ENCODE measurements around the gene NAB1. TPM values are rescaled to one million over a fixed set of nuclear protein-coding genes. Genes with fewer than 3 reads are reported as not detected.

NAB1 gene
- total RNA-seq, 2 experiments from 2014 or later: 21.9 to 28.9 TPM

DNA sequence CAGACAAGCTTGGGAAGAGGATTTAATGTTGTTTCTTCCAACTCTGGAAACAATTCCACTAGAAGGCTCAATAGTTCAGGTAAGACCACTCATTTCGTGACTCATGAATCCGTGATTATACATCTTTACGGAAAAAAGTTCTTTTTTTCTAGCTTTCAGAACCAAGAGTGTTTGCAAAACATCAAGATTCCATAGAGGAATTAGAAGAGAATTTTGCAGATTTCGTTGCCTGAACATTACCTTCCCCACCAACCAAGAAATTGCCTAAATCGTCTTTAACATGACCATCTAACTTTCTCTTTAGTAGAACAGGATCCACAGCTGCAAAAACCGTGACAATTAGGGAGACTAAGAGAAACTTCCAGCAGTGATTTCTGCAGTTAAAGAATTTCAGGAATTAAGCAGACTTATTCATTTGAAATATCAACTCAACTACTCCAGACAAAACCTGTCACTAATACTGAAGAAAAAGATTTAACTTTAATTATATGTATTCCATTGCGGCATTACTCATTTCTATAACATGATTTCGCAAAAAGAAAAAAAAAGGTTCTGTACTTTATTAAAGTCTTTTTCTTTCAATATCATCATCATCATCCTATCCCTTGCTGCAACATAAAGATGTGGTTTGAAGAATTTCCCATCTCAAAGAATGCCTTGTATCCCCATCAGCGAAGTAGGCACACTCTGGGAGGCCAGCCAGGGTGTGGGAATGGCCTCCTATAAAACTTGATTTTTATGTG, 1.9 kb upstream of the NAB1 start:
- Mint-ChIP-seq H3K27me3 (no peaks in the 10 kb centered on the region), H3K27ac (no peak overlapping the region), H3K4me1 (peaks cover 32% of the 10 kb centered on the region), H3K4me3 (peak overlapping the region; percentile 17), H3K9me3 (no peaks in the 10 kb centered on the region), H3K36me3 (ENCODE audit: low read depth) (no peaks in the 10 kb centered on the region)
- no peak for DNase-seq
- ChIA-PET POLR2A (no interaction called here), CTCF (interaction anchor here (0.6 to 1.0 kb wide), 2 partner anchors 33 to 68 kb away, joined by 3 read pairs; no protein-coding TSS in a partner anchor)

GRCh38 chr2:190648289-190649034, 421 bp upstream of the NAB1 start:
- Mint-ChIP-seq H3K27ac (peak overlapping the region; percentile 79), H3K36me3 (ENCODE audit: low read depth) (no peaks in the 10 kb centered on the region), H3K4me3 (peak overlapping the region; percentile 73), H3K9me3 (no peaks in the 10 kb centered on the region), H3K4me1 (peaks cover 33% of the 10 kb centered on the region), H3K27me3 (no peaks in the 10 kb centered on the region)
- ChIA-PET POLR2A (no interaction called here), CTCF (interaction anchor here (0.6 kb wide), 1 partner anchor 210 kb away, joined by 4 read pairs; no protein-coding TSS in a partner anchor)
- peak; percentile 82 for DNase-seq

DNA sequence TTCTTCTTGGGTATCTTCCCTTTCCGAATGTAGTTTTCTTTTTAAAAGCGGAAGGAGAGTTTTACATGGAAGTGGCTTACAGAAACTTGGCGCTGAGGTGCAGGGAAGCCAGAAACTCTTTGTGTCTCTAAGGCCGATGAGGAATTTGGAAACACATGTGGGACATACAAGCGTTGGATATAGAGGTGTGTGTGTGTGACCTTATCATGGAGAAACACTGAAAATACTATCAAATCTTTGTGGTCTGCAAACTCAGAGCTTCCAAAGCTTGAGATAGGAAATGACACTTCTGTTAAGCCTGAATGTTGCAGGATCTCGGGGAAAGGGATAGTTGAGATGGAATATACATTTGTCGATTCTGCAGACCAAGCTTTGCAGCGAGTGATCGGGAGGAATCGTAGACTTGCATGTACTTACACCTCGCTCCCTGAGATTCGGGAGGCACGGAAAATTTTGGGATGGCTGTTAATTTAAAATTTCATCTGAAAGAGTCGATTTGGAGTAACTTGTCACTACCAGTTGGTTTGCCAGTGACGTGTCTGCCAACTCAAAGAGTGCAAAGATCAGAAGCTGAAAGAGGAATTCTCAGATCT, 1.0 kb downstream of the NAB1 start:
- peak overlapping the region; percentile 95 for H3K4me3 Mint-ChIP-seq
- H3K4me1 Mint-ChIP-seq: peaks cover 33% of the 10 kb centered on the region
- no peaks in the 10 kb centered on the region for H3K36me3 Mint-ChIP-seq (ENCODE audit: low read depth)
- peak overlapping the region; percentile 88 for H3K27ac Mint-ChIP-seq
- POLR2A ChIA-PET: no interaction called here
- no peak for DNase-seq
- CTCF ChIA-PET: interaction anchor here (0.6 to 1.7 kb wide), 5 partner anchors 11 to 143 kb away, joined by 3 to 7 read pairs (median 3); no protein-coding TSS in a partner anchor
- no peaks in the 10 kb centered on the region for H3K9me3 Mint-ChIP-seq
- H3K27me3 Mint-ChIP-seq: no peaks in the 10 kb centered on the region

DNA sequence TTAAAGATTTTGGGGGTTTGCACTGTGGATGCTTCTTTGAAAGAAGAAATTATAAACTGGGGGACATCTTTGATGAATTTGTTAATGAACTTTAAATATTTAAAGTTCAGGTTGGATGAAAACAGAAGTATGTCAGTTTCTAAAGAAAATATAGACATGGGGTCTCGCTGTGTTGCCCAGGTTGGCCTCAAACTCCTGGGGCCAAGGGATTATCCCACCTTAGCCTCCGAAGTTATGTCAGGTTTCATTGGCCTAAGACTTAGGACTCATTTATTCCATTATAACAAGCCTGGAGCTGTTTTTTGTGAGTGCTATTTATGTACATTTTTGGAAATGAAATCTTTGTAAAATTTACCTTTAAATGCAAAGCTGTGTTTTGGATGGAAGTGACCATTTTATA, 2.5 kb downstream of the NAB1 start:
- ChIA-PET POLR2A (interaction anchor here (0.6 kb wide), 1 partner anchor 50 kb away, joined by 5 read pairs; no protein-coding TSS in a partner anchor), CTCF (interaction anchor here (1.3 to 6.3 kb wide), 4 partner anchors 13 to 119 kb away, joined by 3 to 27 read pairs (median 4); no protein-coding TSS in a partner anchor)
- Mint-ChIP-seq H3K4me1 (peaks cover 30% of the 10 kb centered on the region), H3K27me3 (no peaks in the 10 kb centered on the region), H3K36me3 (ENCODE audit: low read depth) (no peaks in the 10 kb centered on the region), H3K4me3 (peak overlapping the region; percentile 5), H3K27ac (no peak overlapping the region), H3K9me3 (no peaks in the 10 kb centered on the region)
- DNase-seq: no peak

DNA sequence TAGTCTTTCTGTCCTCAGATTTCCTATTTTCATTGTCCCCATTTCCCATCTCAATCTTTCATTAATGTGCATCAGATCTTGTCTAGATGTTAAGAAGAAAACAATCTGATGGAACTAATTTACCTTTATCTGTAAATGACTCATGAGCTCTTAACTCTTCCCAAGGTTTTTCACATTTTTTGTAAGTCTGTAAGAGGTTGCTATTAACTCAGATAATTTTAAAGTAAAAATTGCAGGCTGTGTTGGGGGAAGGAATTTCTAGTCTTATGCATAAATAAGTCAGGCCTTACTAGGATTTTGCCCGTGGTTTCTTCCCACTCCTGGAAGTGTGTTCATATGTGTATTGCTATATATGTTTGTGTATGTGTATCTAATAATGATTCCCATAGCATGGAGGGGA, 4.3 kb downstream of the NAB1 start:
- CTCF ChIA-PET: interaction anchor here (1.4 to 6.3 kb wide), 3 partner anchors 9 to 14 kb away, joined by 3 to 27 read pairs (median 4); no protein-coding TSS in a partner anchor
- POLR2A ChIA-PET: no interaction called here
- no peaks in the 10 kb centered on the region for H3K27me3 Mint-ChIP-seq
- DNase-seq: no peak
- H3K27ac Mint-ChIP-seq: no peak overlapping the region
- H3K4me3 Mint-ChIP-seq: no peak overlapping the region
- H3K36me3 Mint-ChIP-seq (ENCODE audit: low read depth): peaks cover 3% of the 10 kb centered on the region
- no peaks in the 10 kb centered on the region for H3K9me3 Mint-ChIP-seq
- H3K4me1 Mint-ChIP-seq: peaks cover 29% of the 10 kb centered on the region

GRCh38 chr2:190653931-190654330, 5.0 kb downstream of the NAB1 start:
- no peak for DNase-seq
- H3K4me1 Mint-ChIP-seq: peaks cover 32% of the 10 kb centered on the region

DNA sequence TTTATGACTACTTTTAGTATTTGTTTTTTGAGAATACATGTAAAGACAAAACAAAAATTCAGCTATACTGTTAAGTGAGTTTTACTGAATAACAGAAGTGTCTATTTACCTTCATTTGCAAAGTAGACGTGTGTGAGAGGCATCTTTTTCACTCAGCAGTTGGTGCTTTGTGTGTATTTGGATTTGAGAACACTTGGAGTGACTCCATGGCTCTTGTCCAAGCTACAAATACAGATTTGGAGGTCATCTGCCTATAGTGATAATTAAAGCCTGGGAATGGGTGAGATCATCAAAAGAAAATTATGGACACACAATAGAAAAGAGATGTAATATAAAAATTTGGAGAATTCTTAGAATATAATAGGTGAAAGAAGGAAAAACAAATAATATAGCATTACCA, 6.2 kb downstream of the NAB1 start:
- H3K27me3 Mint-ChIP-seq: no peaks in the 10 kb centered on the region

More at GRCh38 chr2:190653931-190654330, 5.0 kb downstream of the NAB1 start:
- H3K4me3 Mint-ChIP-seq: no peak overlapping the region
- ChIA-PET CTCF (interaction anchor here (2.4 to 6.3 kb wide), 2 partner anchors 11 to 26 kb away, joined by 8 to 27 read pairs; no protein-coding TSS in a partner anchor), POLR2A (no interaction called here)
- peaks cover 7% of the 10 kb centered on the region for H3K36me3 Mint-ChIP-seq (ENCODE audit: low read depth)
- H3K27ac Mint-ChIP-seq: no peak overlapping the region
- H3K9me3 Mint-ChIP-seq: no peaks in the 10 kb centered on the region
- H3K27me3 Mint-ChIP-seq: no peaks in the 10 kb centered on the region

GRCh38 chr2:190655570-190655969, 6.7 kb downstream of the NAB1 start:
- H3K4me1 Mint-ChIP-seq: peaks cover 25% of the 10 kb centered on the region
- no peaks in the 10 kb centered on the region for H3K9me3 Mint-ChIP-seq
- H3K27ac Mint-ChIP-seq: no peak overlapping the region
- POLR2A ChIA-PET: no interaction called here
- no peak for DNase-seq
- H3K4me3 Mint-ChIP-seq: no peak overlapping the region
- peaks cover 15% of the 10 kb centered on the region for H3K36me3 Mint-ChIP-seq (ENCODE audit: low read depth)
- CTCF ChIA-PET: interaction anchor here (1.2 to 6.3 kb wide), 5 partner anchors 9 to 24 kb away, joined by 3 to 27 read pairs (median 4); no protein-coding TSS in a partner anchor
- no peaks in the 10 kb centered on the region for H3K27me3 Mint-ChIP-seq

More for the DNA sequence above, 6.2 kb downstream of the NAB1 start:
- Mint-ChIP-seq H3K27ac (no peak overlapping the region), H3K36me3 (ENCODE audit: low read depth) (peaks cover 13% of the 10 kb centered on the region), H3K9me3 (no peaks in the 10 kb centered on the region), H3K4me1 (peaks cover 27% of the 10 kb centered on the region), H3K4me3 (no peak overlapping the region)
- no peak for DNase-seq
- POLR2A ChIA-PET: no interaction called here
- CTCF ChIA-PET: interaction anchor here (1.2 to 6.3 kb wide), 4 partner anchors 10 to 24 kb away, joined by 3 to 27 read pairs (median 6); no protein-coding TSS in a partner anchor

GRCh38 chr2:190656301-190656700, 7.4 kb downstream of the NAB1 start:
- peaks cover 21% of the 10 kb centered on the region for H3K4me1 Mint-ChIP-seq

GRCh38 chr2:190657474-190658255, 8.8 kb downstream of the NAB1 start:
- H3K27me3 Mint-ChIP-seq: no peaks in the 10 kb centered on the region
- no peak overlapping the region for H3K27ac Mint-ChIP-seq
- no peak for DNase-seq
- ChIA-PET CTCF (interaction anchor here (6.3 kb wide), 1 partner anchor 7 kb away, joined by 27 read pairs; no protein-coding TSS in a partner anchor), POLR2A (no interaction called here)
- H3K4me1 Mint-ChIP-seq: peaks cover 16% of the 10 kb centered on the region
- no peaks in the 10 kb centered on the region for H3K9me3 Mint-ChIP-seq
- H3K4me3 Mint-ChIP-seq: no peak overlapping the region
- peaks cover 16% of the 10 kb centered on the region for H3K36me3 Mint-ChIP-seq (ENCODE audit: low read depth)

More at GRCh38 chr2:190656301-190656700, 7.4 kb downstream of the NAB1 start:
- no peak for DNase-seq
- Mint-ChIP-seq H3K9me3 (no peaks in the 10 kb centered on the region), H3K4me3 (no peak overlapping the region), H3K27ac (no peak overlapping the region), H3K36me3 (ENCODE audit: low read depth) (peaks cover 16% of the 10 kb centered on the region), H3K27me3 (no peaks in the 10 kb centered on the region)
- ChIA-PET CTCF (interaction anchor here (1.4 to 6.3 kb wide), 4 partner anchors 8 to 23 kb away, joined by 3 to 27 read pairs (median 6); no protein-coding TSS in a partner anchor), POLR2A (no interaction called here)

GRCh38 chr2:190659553-190659952, 10.7 kb downstream of the NAB1 start:
- POLR2A ChIA-PET: no interaction called here

GRCh38 chr2:190662754-190663153, 13.9 kb downstream of the NAB1 start:
- H3K4me1 Mint-ChIP-seq: peaks cover 18% of the 10 kb centered on the region
- peaks cover 27% of the 10 kb centered on the region for H3K36me3 Mint-ChIP-seq (ENCODE audit: low read depth)
- ChIA-PET POLR2A (no interaction called here), CTCF (interaction anchor here (0.6 to 5.8 kb wide), 6 partner anchors 8 to 332 kb away, joined by 3 to 27 read pairs (median 4); no protein-coding TSS in a partner anchor)
- H3K27me3 Mint-ChIP-seq: no peaks in the 10 kb centered on the region
- no peak overlapping the region for H3K27ac Mint-ChIP-seq
- H3K4me3 Mint-ChIP-seq: no peak overlapping the region
- DNase-seq: no peak
- H3K9me3 Mint-ChIP-seq: peaks cover 6% of the 10 kb centered on the region

More at GRCh38 chr2:190659553-190659952, 10.7 kb downstream of the NAB1 start:
- Mint-ChIP-seq H3K9me3 (no peaks in the 10 kb centered on the region), H3K4me3 (no peak overlapping the region), H3K27ac (no peak overlapping the region), H3K27me3 (no peaks in the 10 kb centered on the region), H3K36me3 (ENCODE audit: low read depth) (peaks cover 18% of the 10 kb centered on the region), H3K4me1 (peaks cover 20% of the 10 kb centered on the region)
- DNase-seq: no peak
- CTCF ChIA-PET: no interaction called here

All from activated CD4-positive, alpha-beta T cell treated with anti-CD3 and anti-CD28 coated beads, Interleukin-2, amount 10 ng/mL, durations not matched to agents 7 days and 5 days (primary cell).